Panc1 (cell line): ENCODE results near the gene PRELID3B. TPM values are rescaled to one million over a fixed set of nuclear protein-coding genes. Genes with fewer than 3 reads are reported as not detected.
A peak's percentile ranks its signal among the peaks of the same experiment; 100 is the strongest.

Experiments used
- ATAC-seq: fragments of 200-7000 bp; cut with Tn5 transposase; 2 replicates; pipeline ENCODE4 v1.9.1; 2020; ENCODE audit warnings: mild to moderate bottlenecking, moderate library complexity
- BruUV-seq: library from RNA; stranded (reverse); fragments of 400-500 nt; replicated peaks from 2 replicates; lab custom pipeline; 2021; lab: Mats Ljungman, UMichigan
- CTCF ChIA-PET: fragments of 300-600 bp; sonication (Branson Sonifier 250); formaldehyde crosslinking; loops from one replicate; lab custom pipeline; 2022; ENCODE audit warnings: antibody characterized with exemption; lab: Charles Lee
- POLR2A ChIA-PET: fragments of 300-600 bp; sonication (Branson Sonifier 250); formaldehyde crosslinking; loops from one replicate; lab custom pipeline; 2022; ENCODE audit warnings: antibody characterized with exemption; lab: Charles Lee
- DNase-seq: peaks from one replicate; pipeline ENCODE4 v3.0.0-alpha.2; 2010; ENCODE audit warnings: low read depth, low spot score
- H3K27ac ChIP-seq: 2 replicates; pipeline ENCODE4 v1.5.1; 2011; ENCODE audit warnings: mild to moderate bottlenecking, low read length, inconsistent platforms
- H3K27me3 ChIP-seq: fragments of 200-500 bp; sonication (Bioruptor generic); 2 replicates; pipeline ENCODE4 v1.6.0; 2014; ENCODE audit warnings: low read length, inconsistent platforms; ENCODE audit not compliant: control insufficient read depth, insufficient read depth
- H3K36me3 ChIP-seq: fragments of 200-500 bp; sonication (Bioruptor generic); 2 replicates; pipeline ENCODE4 v1.5.1; 2014; ENCODE audit warnings: inconsistent platforms, mild to moderate bottlenecking, low read length, moderate library complexity; ENCODE audit not compliant: control insufficient read depth, insufficient read depth
- H3K4me1 ChIP-seq: 2 replicates; pipeline ENCODE4 v1.5.1; 2011; ENCODE audit warnings: inconsistent platforms, mild to moderate bottlenecking, low read length, moderate library complexity; ENCODE audit not compliant: control insufficient read depth, insufficient read depth
- H3K4me3 ChIP-seq, 2 experiments: 2 replicates each; pipeline ENCODE4 v1.5.1; 2011 to 2012; ENCODE audit warnings: low read depth in 2 of 2, low read length in 2 of 2, mild to moderate bottlenecking in 2 of 2, inconsistent platforms in 1 of 2, moderate library complexity in 1 of 2
- H3K9me3 ChIP-seq: fragments of 200-500 bp; sonication (Bioruptor generic); 2 replicates; pipeline ENCODE4 v1.5.1; 2014; ENCODE audit warnings: low read depth, mild to moderate bottlenecking, inconsistent platforms, low read length, moderate library complexity; ENCODE audit not compliant: control insufficient read depth, insufficient read depth
- CTCF ChIP-seq: fragments of 450-650 bp; IDR thresholded peaks from 2 replicates; pipeline ENCODE4 v1.5.1; 2017; ENCODE audit warnings: mild to moderate bottlenecking
- POLR2AphosphoS5 ChIP-seq: IDR thresholded peaks from 2 replicates; pipeline ENCODE4 v1.6.1; 2012; ENCODE audit warnings: mild to moderate bottlenecking, low read depth, low read length, moderate library complexity
- SIN3A ChIP-seq: IDR thresholded peaks from 2 replicates; pipeline ENCODE4 v1.6.1; 2012; ENCODE audit warnings: low read depth, mild to moderate bottlenecking, low read length, moderate library complexity, borderline replicate concordance; ENCODE audit not compliant: insufficient read depth
- TCF7L2 ChIP-seq: IDR thresholded peaks from 2 replicates; pipeline ENCODE4 v1.6.1; 2011; ENCODE audit warnings: mild to moderate bottlenecking, low read depth, low read length, inconsistent platforms
- in situ Hi-C: cut with HindIII; loops from 2 replicates; pipeline ENCODE4 v1.10.0; 2016; ENCODE audit warnings: low sequenced_read_pairs, low pct_unique_long_range_greater_than_20kb
- intact Hi-C: fragments of 100-400 bp; cut with micrococcal nuclease; formaldehyde crosslinking; loops from one replicate; pipeline ENCODE4 v1.10.0; 2022; ENCODE audit not compliant: unreplicated experiment
- total RNA-seq: library from RNA; stranded (reverse); gene quantifications from one replicate; pipeline ENCODE4 v1.2.1, GENCODE V29; 2021; ENCODE audit not compliant: unreplicated experiment
- TF ChIP-seq, protein P1 (sequence below), 2 experiments: IDR thresholded peaks; 2 replicates each; pipeline ENCODE4 v1.6.1; 2011 to 2012; ENCODE audit warnings: low read depth in 2 of 2, control low read depth in 1 of 2, low read length in 1 of 2, mild to moderate bottlenecking in 1 of 2, moderate library complexity in 1 of 2; ENCODE audit not compliant: insufficient read depth in 1 of 2

PRELID3B gene
- total RNA-seq, 1 experiment from 2014 or later = 131 TPM

DNA sequence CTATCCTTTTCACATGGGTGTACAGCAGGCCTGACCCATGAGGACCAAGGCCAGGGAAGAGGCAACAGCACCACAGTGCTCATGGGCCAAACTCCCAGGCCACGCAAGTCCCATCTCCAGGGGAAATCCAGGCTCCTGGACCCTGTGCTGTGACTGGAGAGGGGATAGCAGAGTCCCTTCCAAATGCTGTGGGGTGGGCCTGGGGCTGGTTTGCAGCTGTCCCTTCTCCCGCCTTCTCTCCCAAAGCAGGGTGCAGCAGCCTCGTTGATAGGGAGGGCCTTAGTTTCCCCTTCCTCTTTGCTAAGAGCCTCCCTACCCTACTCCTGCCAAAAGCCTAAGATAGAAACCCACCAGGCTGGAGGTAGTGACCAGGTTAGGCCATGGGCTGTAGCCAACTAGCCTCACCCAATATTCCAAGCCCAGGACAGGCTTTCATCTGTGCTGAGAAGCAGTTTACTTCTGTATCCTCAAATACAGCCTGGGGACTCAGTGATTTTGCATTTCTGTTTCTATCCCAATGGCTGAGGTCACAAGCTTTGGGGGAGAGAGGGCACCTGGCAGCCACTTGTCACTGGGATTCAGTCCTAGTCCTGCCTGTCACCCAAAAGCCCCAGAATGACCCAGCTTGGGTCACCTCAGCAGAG is 36.9 kb downstream of the PRELID3B start:
- TF ChIP-seq TCF7L2 (no peak), SIN3A (no peak), POLR2AphosphoS5 (no peak), CTCF (no peak)
- TF ChIP-seq, protein P1, sequence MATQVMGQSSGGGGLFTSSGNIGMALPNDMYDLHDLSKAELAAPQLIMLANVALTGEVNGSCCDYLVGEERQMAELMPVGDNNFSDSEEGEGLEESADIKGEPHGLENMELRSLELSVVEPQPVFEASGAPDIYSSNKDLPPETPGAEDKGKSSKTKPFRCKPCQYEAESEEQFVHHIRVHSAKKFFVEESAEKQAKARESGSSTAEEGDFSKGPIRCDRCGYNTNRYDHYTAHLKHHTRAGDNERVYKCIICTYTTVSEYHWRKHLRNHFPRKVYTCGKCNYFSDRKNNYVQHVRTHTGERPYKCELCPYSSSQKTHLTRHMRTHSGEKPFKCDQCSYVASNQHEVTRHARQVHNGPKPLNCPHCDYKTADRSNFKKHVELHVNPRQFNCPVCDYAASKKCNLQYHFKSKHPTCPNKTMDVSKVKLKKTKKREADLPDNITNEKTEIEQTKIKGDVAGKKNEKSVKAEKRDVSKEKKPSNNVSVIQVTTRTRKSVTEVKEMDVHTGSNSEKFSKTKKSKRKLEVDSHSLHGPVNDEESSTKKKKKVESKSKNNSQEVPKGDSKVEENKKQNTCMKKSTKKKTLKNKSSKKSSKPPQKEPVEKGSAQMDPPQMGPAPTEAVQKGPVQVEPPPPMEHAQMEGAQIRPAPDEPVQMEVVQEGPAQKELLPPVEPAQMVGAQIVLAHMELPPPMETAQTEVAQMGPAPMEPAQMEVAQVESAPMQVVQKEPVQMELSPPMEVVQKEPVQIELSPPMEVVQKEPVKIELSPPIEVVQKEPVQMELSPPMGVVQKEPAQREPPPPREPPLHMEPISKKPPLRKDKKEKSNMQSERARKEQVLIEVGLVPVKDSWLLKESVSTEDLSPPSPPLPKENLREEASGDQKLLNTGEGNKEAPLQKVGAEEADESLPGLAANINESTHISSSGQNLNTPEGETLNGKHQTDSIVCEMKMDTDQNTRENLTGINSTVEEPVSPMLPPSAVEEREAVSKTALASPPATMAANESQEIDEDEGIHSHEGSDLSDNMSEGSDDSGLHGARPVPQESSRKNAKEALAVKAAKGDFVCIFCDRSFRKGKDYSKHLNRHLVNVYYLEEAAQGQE (IDR thresholded peaks at IDR 0.05; ENCODE audit: insufficient read depth in 1 of 2, low read depth in 2 of 2, low read length in 1 of 2) = no peak
- ATAC-seq (no peak), DNase-seq (no peak)
- no peaks in the 10 kb centered on the region for H3K36me3 ChIP-seq
- peak overlapping the region; percentile 86 for H3K27ac ChIP-seq
- ChIA-PET CTCF (no interaction called here), POLR2A (no interaction called here)
- no peaks in the 10 kb centered on the region for H3K27me3 ChIP-seq
- H3K9me3 ChIP-seq = no peaks in the 10 kb centered on the region
- intact Hi-C loops (no loop called here), in situ Hi-C loops (no loop called here)
- BruUV-seq = no TSS peak
- H3K4me3 ChIP-seq = peak overlapping the region; percentile 58 to 73
- H3K4me1 ChIP-seq = peaks cover 13% of the 10 kb centered on the region

DNA sequence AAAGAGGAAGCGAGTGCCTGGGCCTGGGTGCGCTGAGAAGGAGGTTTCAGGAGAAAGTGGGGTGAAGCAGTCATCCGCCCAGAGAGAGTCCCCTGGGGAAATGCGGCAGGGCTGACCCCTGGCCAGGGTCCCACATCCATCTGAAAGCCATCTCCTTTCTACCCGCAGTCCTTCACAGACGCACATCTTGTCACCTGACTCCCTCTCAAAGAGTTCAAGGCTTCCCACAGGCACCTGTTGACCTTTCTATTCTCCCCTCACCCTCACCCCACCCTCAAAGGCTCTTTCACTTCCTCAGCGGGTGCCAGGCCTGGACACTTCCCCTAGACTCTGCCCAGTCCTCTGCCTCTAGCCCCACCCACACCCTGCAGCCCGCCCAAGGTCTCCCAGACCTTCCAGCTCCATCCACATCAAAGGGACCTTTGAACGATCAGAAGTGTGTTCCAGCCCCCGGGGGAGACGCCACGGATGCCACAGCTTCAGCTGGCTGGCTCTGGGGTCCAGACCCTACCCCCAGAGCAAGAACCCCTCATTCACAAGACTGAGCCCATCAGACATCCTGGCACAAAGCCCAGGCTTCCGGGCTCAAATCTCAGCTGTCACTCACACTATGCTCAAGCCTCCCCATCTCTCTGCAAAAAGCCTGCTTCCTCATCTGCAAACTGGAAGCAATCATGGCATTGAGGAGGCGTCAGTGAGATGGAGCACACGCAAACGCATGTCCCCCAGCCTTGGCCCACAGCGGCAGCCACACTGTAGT is 37.6 kb downstream of the PRELID3B start:
- no peaks in the 10 kb centered on the region for H3K9me3 ChIP-seq
- POLR2A ChIA-PET = no interaction called here
- TF ChIP-seq, protein P1 (IDR thresholded peaks at IDR 0.05; ENCODE audit: insufficient read depth in 1 of 2, low read depth in 2 of 2, low read length in 1 of 2) = no peak
- no peak for TF ChIP-seq POLR2AphosphoS5
- H3K36me3 ChIP-seq = no peaks in the 10 kb centered on the region
- no peak overlapping the region for H3K4me3 ChIP-seq
- CTCF ChIA-PET = no interaction called here
- no peak overlapping the region for H3K27ac ChIP-seq
- intact Hi-C loops = no loop called here
- no TSS peak for BruUV-seq
- in situ Hi-C loops = no loop called here
- no peaks in the 10 kb centered on the region for H3K27me3 ChIP-seq
- DNase-seq (no peak), ATAC-seq (no peak)
- H3K4me1 ChIP-seq = peaks cover 13% of the 10 kb centered on the region
